Hepatocyte (in vitro differentiated cells): Measurements from ENCODE around the gene PRKAR1B. TPM values are rescaled to one million over a fixed set of nuclear protein-coding genes. Genes with fewer than 3 reads are reported as not detected.

Experiments
- DNase-seq: peaks from one replicate; pipeline ENCODE4 v3.0.0-alpha.2; 2016; ENCODE audit warnings: low spot score
- H2AFZ ChIP-seq: fragments of 200-600 bp; sonication (generic); 2 replicates; pipeline ENCODE4 v1.6.0; 2016; ENCODE audit warnings: antibody characterized with exemption, mild to moderate bottlenecking
- H3K27ac ChIP-seq: fragments of 200-600 bp; sonication (generic); 2 replicates; pipeline ENCODE4 v1.5.1; 2016; ENCODE audit warnings: mild to moderate bottlenecking
- H3K27me3 ChIP-seq: fragments of 200-600 bp; sonication (generic); 2 replicates; pipeline ENCODE4 v1.6.1; 2016
- H3K36me3 ChIP-seq: fragments of 200-600 bp; sonication (generic); replicated peaks from 2 replicates; pipeline ENCODE4 v1.5.1; 2016; ENCODE audit warnings: low read depth; ENCODE audit not compliant: insufficient read depth
- H3K4me1 ChIP-seq: fragments of 200-600 bp; sonication (generic); 2 replicates; pipeline ENCODE4 v1.5.1; 2016; ENCODE audit warnings: mild to moderate bottlenecking, moderate library complexity; ENCODE audit not compliant: insufficient read depth
- H3K4me2 ChIP-seq: fragments of 200-600 bp; sonication (generic); 2 replicates; pipeline ENCODE4 v1.6.0; 2016
- H3K4me3 ChIP-seq: fragments of 200-600 bp; sonication (generic); 2 replicates; pipeline ENCODE4 v1.5.1; 2016; ENCODE audit warnings: mild to moderate bottlenecking
- H3K79me2 ChIP-seq: fragments of 200-600 bp; sonication (generic); 2 replicates; pipeline ENCODE4 v1.6.0; 2017; ENCODE audit warnings: mild to moderate bottlenecking
- H3K9me2 ChIP-seq: fragments of 200-600 bp; sonication (generic); replicated peaks from 2 replicates; pipeline ENCODE4 v1.6.0; 2017; ENCODE audit warnings: mild to moderate bottlenecking; ENCODE audit not compliant: insufficient read depth
- H3K9me3 ChIP-seq: fragments of 200-600 bp; sonication (generic); 2 replicates; pipeline ENCODE4 v1.5.1; 2016; ENCODE audit warnings: low read depth, mild to moderate bottlenecking
- H4K20me1 ChIP-seq: fragments of 200-600 bp; sonication (generic); 2 replicates; pipeline ENCODE4 v1.6.0; 2016; ENCODE audit warnings: mild to moderate bottlenecking; ENCODE audit not compliant: insufficient read depth, poor library complexity, severe bottlenecking
- EZH2 ChIP-seq: fragments of 200-600 bp; sonication (generic); IDR thresholded peaks from 2 replicates; pipeline ENCODE4 v1.6.1; 2016; ENCODE audit warnings: antibody characterized with exemption, mild to moderate bottlenecking, borderline replicate concordance
- EZH2phosphoT487 ChIP-seq: fragments of 200-600 bp; sonication (generic); IDR thresholded peaks from one replicate; pipeline ENCODE4 v1.6.1; 2018; ENCODE audit warnings: antibody characterized with exemption, mild to moderate bottlenecking, low read depth, moderate library complexity; ENCODE audit not compliant: unreplicated experiment, severe bottlenecking
- WGBS: methylation state at CpG from one replicate; pipeline ENCODE4 v1.1.6; 2016; ENCODE audit warnings: low lambda C conversion rate; ENCODE audit errors: missing lambda C conversion rate; 5-methylcytosine and 5-hydroxymethylcytosine counted together
- polyA plus RNA-seq: library from polyadenylated mRNA; unstranded; fragments of >200 nt; fragmentation: Nextera tagmentation; extraction: Ambion mirVana; gene quantifications from 2 replicates; pipeline ENCODE4 v1.2.1, GENCODE V29; 2016
- total RNA-seq: library from RNA; depleted of rRNA; stranded (reverse); fragments of >200 nt; gene quantifications from 2 replicates; pipeline ENCODE4 v1.2.3, GENCODE V29; 2014
- TF ChIP-seq, protein P1 (sequence below): fragments of 200-600 bp; sonication (generic); IDR thresholded peaks from 2 replicates; pipeline ENCODE4 v1.5.1; 2016; ENCODE audit warnings: antibody characterized with exemption, mild to moderate bottlenecking; ENCODE audit not compliant: poor library complexity

Gene PRKAR1B
- total and polyA plus RNA-seq, 2 experiments from 2014 or later, result 16.6 to 28.7 TPM

DNA sequence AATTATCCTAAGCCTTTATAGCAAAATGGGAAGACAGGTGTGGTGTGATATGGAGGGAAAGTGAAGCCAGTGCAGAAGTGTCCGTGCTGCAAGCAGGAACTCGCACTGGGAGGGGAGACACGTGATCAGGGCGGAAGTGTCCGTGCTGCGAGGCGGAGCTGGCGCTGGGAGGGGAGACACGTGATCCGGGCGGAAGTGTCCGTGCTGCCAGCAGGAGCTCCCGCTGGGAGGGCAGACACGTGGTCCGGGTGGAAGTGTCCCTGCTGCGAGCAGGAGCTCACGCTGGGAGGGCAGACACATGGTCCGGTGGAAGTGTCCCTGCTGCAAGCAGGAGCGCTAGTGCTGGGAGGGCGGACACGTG lies 40.5 kb upstream of the PRKAR1B start:
- Histone ChIP-seq H3K9me2 (no peaks in the 10 kb centered on the region), H3K4me1 (peaks cover 21% of the 10 kb centered on the region), H3K36me3 (no peaks in the 10 kb centered on the region), H3K4me3 (no peak overlapping the region), H3K9me3 (no peaks in the 10 kb centered on the region), H3K79me2 (no peaks in the 10 kb centered on the region), H3K27ac (no peak overlapping the region), H3K27me3 (no peaks in the 10 kb centered on the region), H4K20me1 (no peaks in the 10 kb centered on the region), H3K4me2 (no peak overlapping the region), H2AFZ (no peak overlapping the region)
- WGBS, result 97% methylated on average over 13 of the region's 21 CpGs
- no peak for DNase-seq
- TF ChIP-seq EZH2 (no peak), EZH2phosphoT487 (no peak)
- TF ChIP-seq, protein P1, sequence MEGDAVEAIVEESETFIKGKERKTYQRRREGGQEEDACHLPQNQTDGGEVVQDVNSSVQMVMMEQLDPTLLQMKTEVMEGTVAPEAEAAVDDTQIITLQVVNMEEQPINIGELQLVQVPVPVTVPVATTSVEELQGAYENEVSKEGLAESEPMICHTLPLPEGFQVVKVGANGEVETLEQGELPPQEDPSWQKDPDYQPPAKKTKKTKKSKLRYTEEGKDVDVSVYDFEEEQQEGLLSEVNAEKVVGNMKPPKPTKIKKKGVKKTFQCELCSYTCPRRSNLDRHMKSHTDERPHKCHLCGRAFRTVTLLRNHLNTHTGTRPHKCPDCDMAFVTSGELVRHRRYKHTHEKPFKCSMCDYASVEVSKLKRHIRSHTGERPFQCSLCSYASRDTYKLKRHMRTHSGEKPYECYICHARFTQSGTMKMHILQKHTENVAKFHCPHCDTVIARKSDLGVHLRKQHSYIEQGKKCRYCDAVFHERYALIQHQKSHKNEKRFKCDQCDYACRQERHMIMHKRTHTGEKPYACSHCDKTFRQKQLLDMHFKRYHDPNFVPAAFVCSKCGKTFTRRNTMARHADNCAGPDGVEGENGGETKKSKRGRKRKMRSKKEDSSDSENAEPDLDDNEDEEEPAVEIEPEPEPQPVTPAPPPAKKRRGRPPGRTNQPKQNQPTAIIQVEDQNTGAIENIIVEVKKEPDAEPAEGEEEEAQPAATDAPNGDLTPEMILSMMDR, result no peak

GRCh38 chr7:765383-765782 lies 38.3 kb upstream of the PRKAR1B start:
- H4K20me1 ChIP-seq, result no peaks in the 10 kb centered on the region
- DNase-seq, result no peak
- no peak overlapping the region for H2AFZ ChIP-seq
- H3K4me1 ChIP-seq, result peaks cover 3% of the 10 kb centered on the region
- no peak overlapping the region for H3K4me2 ChIP-seq
- no peaks in the 10 kb centered on the region for H3K9me2 ChIP-seq
- TF ChIP-seq EZH2phosphoT487 (no peak), EZH2 (no peak)
- TF ChIP-seq, protein P1, result no peak
- H3K27me3 ChIP-seq, result no peaks in the 10 kb centered on the region
- H3K27ac ChIP-seq, result no peak overlapping the region
- no peaks in the 10 kb centered on the region for H3K79me2 ChIP-seq
- H3K9me3 ChIP-seq, result no peaks in the 10 kb centered on the region
- no peak overlapping the region for H3K4me3 ChIP-seq
- 98% methylated on average over 7 of the region's 7 CpGs for WGBS
- no peaks in the 10 kb centered on the region for H3K36me3 ChIP-seq

- WGBS, result 98% methylated on average over 19 of the region's 19 CpGs
- no peaks in the 10 kb centered on the region for H3K36me3 ChIP-seq
- H3K4me2 ChIP-seq, result no peak overlapping the region
- TF ChIP-seq, protein P1, result no peak
- TF ChIP-seq EZH2 (no peak), EZH2phosphoT487 (no peak)
- no peak overlapping the region for H3K4me3 ChIP-seq
- H3K27ac ChIP-seq, result no peak overlapping the region
- no peaks in the 10 kb centered on the region for H3K9me3 ChIP-seq
- no peaks in the 10 kb centered on the region for H3K27me3 ChIP-seq
- H3K4me1 ChIP-seq, result no peaks in the 10 kb centered on the region
- no peaks in the 10 kb centered on the region for H3K79me2 ChIP-seq
- H3K9me2 ChIP-seq, result no peaks in the 10 kb centered on the region
- H4K20me1 ChIP-seq, result no peaks in the 10 kb centered on the region
- DNase-seq, result no peak
- no peak overlapping the region for H2AFZ ChIP-seq
Measured at GRCh38 chr7:763762-764161, 36.7 kb upstream of the PRKAR1B start.

- TF ChIP-seq EZH2 (no peak), EZH2phosphoT487 (no peak)
- TF ChIP-seq, protein P1, result no peak
Measured at GRCh38 chr7:762885-763284, 35.8 kb upstream of the PRKAR1B start.

More at GRCh38 chr7:762885-763284, 35.8 kb upstream of the PRKAR1B start:
- Histone ChIP-seq H3K4me2 (no peak overlapping the region), H2AFZ (no peak overlapping the region), H3K36me3 (no peaks in the 10 kb centered on the region), H3K27ac (no peak overlapping the region), H3K9me2 (no peaks in the 10 kb centered on the region), H3K9me3 (no peaks in the 10 kb centered on the region), H3K4me1 (no peaks in the 10 kb centered on the region), H3K4me3 (no peak overlapping the region), H4K20me1 (no peaks in the 10 kb centered on the region), H3K79me2 (no peaks in the 10 kb centered on the region), H3K27me3 (no peaks in the 10 kb centered on the region)
- WGBS, result 81% methylated on average over 5 of the region's 5 CpGs
- no peak for DNase-seq
